Activated gamma-delta T cell treated with Interleukin-2 at 50 U/mL for 16 hours (primary cell): Measurements from ENCODE around the gene MYOG.

Experiments
- DNase-seq: peaks from one replicate; pipeline ENCODE4 v3.0.0-alpha.2; 2020

Gene MYOG

GRCh38 chr1:203090421-203091198 lies 4.8 kb upstream of the MYOG start:
- no peak for DNase-seq

- no peak for DNase-seq
Measured at GRCh38 chr1:203089651-203090045, 3.8 kb upstream of the MYOG start.

- no peak for DNase-seq
Measured at GRCh38 chr1:203089001-203089650, 3.3 kb upstream of the MYOG start.

- no peak for DNase-seq
Measured at GRCh38 chr1:203088441-203088840, 2.6 kb upstream of the MYOG start.

GRCh38 chr1:203086992-203087763 lies 1.4 kb upstream of the MYOG start:
- no peak for DNase-seq

- no peak for DNase-seq
Measured at GRCh38 chr1:203084588-203085527, 954 bp downstream of the MYOG start.

- no peak for DNase-seq
Measured at GRCh38 chr1:203083463-203083921, 2.3 kb downstream of the MYOG start.

- DNase-seq, result no peak
Measured at GRCh38 chr1:203082571-203083462, 3.0 kb downstream of the MYOG start.

GRCh38 chr1:203082231-203082505 lies 3.6 kb downstream of the MYOG start:
- no peak for DNase-seq

- no peak for DNase-seq
Measured at GRCh38 chr1:203081465-203082230, 4.2 kb downstream of the MYOG start.

GRCh38 chr1:203080456-203080855 lies 5.4 kb downstream of the MYOG start:
- DNase-seq, result no peak

GRCh38 chr1:203078478-203078877 lies 7.3 kb downstream of the MYOG start:
- no peak for DNase-seq

GRCh38 chr1:203077956-203078355 lies 7.9 kb downstream of the MYOG start:
- DNase-seq, result no peak

- no peak for DNase-seq
Measured at GRCh38 chr1:203077367-203077766, 8.4 kb downstream of the MYOG start.

- no peak for DNase-seq
Measured at GRCh38 chr1:203076031-203076511, 9.7 kb downstream of the MYOG start.

GRCh38 chr1:203075236-203076030 lies 10.4 kb downstream of the MYOG start:
- no peak for DNase-seq

- no peak for DNase-seq
Measured at GRCh38 chr1:203074610-203075009, 11.2 kb downstream of the MYOG start.

GRCh38 chr1:203073469-203073868 lies 12.3 kb downstream of the MYOG start:
- no peak for DNase-seq

GRCh38 chr1:203072911-203073310 lies 12.9 kb downstream of the MYOG start:
- DNase-seq, result no peak
